ENCODE results near the gene BBIP1.
"Not testable (repeated sequence)": the region's sequence is repeated elsewhere in the genome, so short reads cannot be mapped to it uniquely, and the experiment has no call there.

Gene BBIP1

GRCh38 chr10:110881247-110881646, 37.7 kb downstream of the BBIP1 start:
- no peak for DNase-seq

GRCh38 chr10:110880012-110880411, 39.0 kb downstream of the BBIP1 start:
- DNase-seq = no peak

- DNase-seq = no peak
Observed at GRCh38 chr10:110876788-110877187, 42.2 kb downstream of the BBIP1 start.

GRCh38 chr10:110876000-110876399, 43.0 kb downstream of the BBIP1 start:
- DNase-seq = no peak

- DNase-seq = no peak
Observed at GRCh38 chr10:110873951-110874350, 45.0 kb downstream of the BBIP1 start.

GRCh38 chr10:110872984-110873923, 45.7 kb downstream of the BBIP1 start:
- DNase-seq = no peak

- peak; percentile 92 for DNase-seq
Observed at GRCh38 chr10:110872145-110872983, 46.6 kb downstream of the BBIP1 start.

- DNase-seq = peak; percentile 95
Observed at GRCh38 chr10:110871298-110872084, 47.5 kb downstream of the BBIP1 start, which contains the start of gene PDCD4. PDCD4 (plus strand) TSS chr10:110871928; CDS start chr10:110876028, 4,100 bp downstream.

- DNase-seq = no peak
Observed at GRCh38 chr10:110870823-110871297, 48.1 kb downstream of the BBIP1 start.

- DNase-seq = peak; percentile 81
Observed at GRCh38 chr10:110868981-110869380, 50.0 kb downstream of the BBIP1 start.

GRCh38 chr10:110867807-110868465, 51.0 kb downstream of the BBIP1 start:
- DNase-seq = no peak

- not testable (repeated sequence) for DNase-seq
Observed at GRCh38 chr10:110867011-110867806, 51.8 kb downstream of the BBIP1 start.

- no peak for DNase-seq
Observed at GRCh38 chr10:110865809-110866482, 53.0 kb downstream of the BBIP1 start.

- no peak for DNase-seq
Observed at GRCh38 chr10:110865186-110865808, 53.7 kb downstream of the BBIP1 start.

GRCh38 chr10:110864662-110865140, 54.3 kb downstream of the BBIP1 start:
- DNase-seq = peak; percentile 91

- no peak for DNase-seq
Observed at GRCh38 chr10:110863956-110864355, 55.0 kb downstream of the BBIP1 start.

GRCh38 chr10:110863361-110863760, 55.6 kb downstream of the BBIP1 start:
- no peak for DNase-seq

GRCh38 chr10:110862961-110863360, 56.0 kb downstream of the BBIP1 start:
- no peak for DNase-seq

GRCh38 chr10:110861930-110862649, 56.9 kb downstream of the BBIP1 start:
- no peak for DNase-seq

Data from CD4-positive, alpha-beta T cell treated with Interleukin-17A for 1 hour (primary cell).